ENCODE results near the gene MT1X.

Gene MT1X

DNA sequence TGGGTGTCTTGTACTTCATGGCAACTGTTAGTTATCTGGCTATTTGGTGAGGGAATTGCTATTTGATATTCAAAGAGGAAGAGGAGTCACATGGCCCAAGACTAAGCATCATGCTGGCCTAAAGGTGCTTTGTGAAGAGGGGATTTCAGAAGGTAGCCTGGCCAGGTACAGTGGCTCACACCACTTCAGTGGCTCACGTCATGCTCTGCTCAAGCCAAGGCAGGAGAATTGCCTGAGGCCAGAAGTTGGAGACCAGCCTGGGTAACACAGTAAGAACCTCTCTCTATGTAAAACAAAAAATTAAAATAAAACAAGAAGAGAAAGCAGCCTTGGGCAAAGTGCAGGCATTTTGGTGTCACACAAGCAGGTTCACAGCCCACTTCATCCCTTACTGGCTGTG is 37.0 kb upstream of the MT1X start:
- no peak overlapping the region for H3K4me3 ChIP-seq (ENCODE audit: low read depth, low read length)
- no peak for DNase-seq (ENCODE audit: low read depth)
- TF ChIP-seq, protein P1, sequence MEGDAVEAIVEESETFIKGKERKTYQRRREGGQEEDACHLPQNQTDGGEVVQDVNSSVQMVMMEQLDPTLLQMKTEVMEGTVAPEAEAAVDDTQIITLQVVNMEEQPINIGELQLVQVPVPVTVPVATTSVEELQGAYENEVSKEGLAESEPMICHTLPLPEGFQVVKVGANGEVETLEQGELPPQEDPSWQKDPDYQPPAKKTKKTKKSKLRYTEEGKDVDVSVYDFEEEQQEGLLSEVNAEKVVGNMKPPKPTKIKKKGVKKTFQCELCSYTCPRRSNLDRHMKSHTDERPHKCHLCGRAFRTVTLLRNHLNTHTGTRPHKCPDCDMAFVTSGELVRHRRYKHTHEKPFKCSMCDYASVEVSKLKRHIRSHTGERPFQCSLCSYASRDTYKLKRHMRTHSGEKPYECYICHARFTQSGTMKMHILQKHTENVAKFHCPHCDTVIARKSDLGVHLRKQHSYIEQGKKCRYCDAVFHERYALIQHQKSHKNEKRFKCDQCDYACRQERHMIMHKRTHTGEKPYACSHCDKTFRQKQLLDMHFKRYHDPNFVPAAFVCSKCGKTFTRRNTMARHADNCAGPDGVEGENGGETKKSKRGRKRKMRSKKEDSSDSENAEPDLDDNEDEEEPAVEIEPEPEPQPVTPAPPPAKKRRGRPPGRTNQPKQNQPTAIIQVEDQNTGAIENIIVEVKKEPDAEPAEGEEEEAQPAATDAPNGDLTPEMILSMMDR (IDR thresholded peaks at IDR 0.05; ENCODE audit: insufficient read depth, low read depth, low read length, missing control alignments): no peak

DNA sequence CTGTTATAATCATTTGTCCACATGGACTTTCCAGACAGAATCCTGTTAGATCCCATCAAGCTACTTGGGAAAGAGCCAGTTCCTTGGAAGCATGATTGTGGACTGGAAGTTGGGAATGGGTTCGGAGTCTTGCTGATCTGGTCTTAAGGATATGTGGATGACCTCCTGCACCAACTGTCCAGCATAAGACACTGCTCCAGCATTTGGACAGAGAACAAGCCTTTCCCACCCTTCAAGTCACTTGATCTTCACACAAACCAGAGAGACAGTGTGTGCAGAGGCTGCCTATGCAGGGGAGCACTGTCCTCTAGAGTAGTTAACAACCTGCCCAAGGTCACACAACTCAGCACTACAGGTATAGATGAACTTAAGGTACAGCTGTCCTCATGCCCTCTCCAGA is 36.4 kb upstream of the MT1X start:
- H3K4me3 ChIP-seq (ENCODE audit: low read depth, low read length): no peak overlapping the region
- no peak for DNase-seq (ENCODE audit: low read depth)
- TF ChIP-seq, protein P1 (IDR thresholded peaks at IDR 0.05; ENCODE audit: insufficient read depth, low read depth, low read length, missing control alignments): no peak

DNA sequence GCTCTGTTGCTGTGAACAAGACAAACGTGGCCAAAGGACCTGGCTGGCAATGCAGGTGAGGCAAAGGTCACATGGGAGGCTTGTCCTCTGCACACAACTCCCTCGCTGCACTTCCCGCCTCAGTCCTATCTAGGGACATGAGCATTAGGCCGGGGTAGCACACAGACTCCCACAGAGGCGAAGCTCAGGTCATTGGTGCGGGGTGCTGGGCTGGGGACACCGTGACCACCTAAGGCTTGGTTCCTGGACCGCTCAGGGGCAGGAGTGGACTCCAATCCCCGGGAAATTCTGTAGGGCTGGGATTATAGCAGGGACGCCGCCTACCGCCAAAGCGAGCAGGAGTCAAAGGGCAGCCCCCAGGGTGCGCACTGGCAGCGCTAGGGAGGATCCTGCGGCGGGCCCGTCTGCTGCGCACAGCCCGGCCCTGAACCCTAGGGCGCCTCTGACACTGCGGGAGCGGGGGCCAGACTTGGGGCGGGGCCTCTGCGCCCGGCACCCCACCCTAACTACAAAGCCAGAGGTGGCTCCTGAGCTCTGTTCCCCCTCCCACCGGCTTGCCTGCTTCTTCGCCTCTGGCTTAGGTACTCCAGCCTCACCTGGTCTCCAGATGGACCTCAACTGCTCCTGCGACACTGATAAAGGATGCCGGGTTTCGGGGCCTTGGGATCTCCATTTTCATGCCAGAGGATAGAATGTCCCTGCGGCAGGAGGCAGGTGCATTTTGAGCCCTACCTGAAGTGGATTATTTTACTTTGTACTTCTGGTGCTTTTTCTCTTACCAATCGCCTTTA is 34.4 kb upstream of the MT1X start:
- DNase-seq (ENCODE audit: low read depth): no peak
- H3K4me3 ChIP-seq (ENCODE audit: low read depth, low read length): no peak overlapping the region
- TF ChIP-seq, protein P1 (IDR thresholded peaks at IDR 0.05; ENCODE audit: insufficient read depth, low read depth, low read length, missing control alignments): no peak

DNA sequence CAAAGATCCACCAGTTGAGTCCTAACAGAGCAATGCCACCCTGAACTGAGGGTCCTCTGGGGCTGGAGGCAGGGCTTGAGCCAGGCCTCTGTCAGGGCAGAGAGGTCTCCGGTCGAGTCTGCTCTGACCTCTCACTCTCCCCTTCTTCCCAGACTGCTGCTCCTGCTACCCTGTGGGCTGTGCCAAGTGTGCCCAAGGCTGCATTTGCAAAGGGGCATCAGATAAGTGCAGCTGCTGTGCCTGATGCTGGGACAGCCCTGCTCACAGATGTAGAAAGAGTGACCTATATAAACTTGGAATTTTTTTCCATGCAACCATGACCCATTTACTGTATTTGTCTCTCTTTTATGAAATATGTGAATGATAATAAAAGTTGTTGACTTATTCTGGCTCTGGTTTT is 33.0 kb upstream of the MT1X start:
- no peak overlapping the region for H3K4me3 ChIP-seq (ENCODE audit: low read depth, low read length)
- TF ChIP-seq, protein P1 (IDR thresholded peaks at IDR 0.05; ENCODE audit: insufficient read depth, low read depth, low read length, missing control alignments): no peak
- DNase-seq (ENCODE audit: low read depth): no peak

DNA sequence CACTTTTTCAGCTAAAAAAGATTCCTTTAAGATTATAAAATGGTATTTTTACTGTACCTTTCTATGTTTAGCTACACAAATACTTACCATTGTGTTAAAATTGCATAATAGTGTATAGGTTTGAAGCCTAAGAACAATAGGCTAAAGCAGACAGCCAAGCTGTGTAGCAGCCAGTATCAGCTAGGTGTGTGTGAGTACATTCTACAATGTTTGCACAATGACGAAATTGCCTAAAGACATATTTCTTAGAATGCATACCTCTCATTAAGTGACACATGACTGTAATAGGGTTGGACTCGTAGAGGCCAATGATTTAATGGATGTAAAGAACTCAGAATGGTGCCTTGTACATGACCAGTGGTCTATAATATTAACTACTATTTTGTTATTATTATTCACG is 32.5 kb upstream of the MT1X start:
- H3K4me3 ChIP-seq (ENCODE audit: low read depth, low read length): no peak overlapping the region
- TF ChIP-seq, protein P1 (IDR thresholded peaks at IDR 0.05; ENCODE audit: insufficient read depth, low read depth, low read length, missing control alignments): no peak
- DNase-seq (ENCODE audit: low read depth): no peak

DNA sequence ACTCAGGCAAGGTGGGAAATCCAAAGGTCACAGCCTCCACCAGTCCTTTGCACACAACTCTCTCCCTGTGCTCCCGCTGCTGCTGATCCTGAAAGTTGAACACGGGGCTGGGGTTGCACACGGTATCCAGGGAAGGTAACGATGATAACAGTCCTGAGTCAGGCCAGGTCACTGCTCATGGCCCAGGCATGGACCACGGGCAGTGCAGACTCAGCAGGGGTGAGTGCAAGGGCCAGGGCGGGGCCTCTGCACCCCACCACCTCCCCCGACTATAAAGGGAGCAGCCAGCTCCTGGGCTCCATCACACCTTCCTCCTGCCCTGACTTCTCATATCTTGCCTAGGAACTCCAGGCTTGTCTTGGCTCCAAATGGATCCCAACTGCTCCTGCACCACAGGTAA is 30.7 kb upstream of the MT1X start, which contains the start of gene MT1B:
MT1B (plus strand) TSS at position 301 of the 400 bp plus-strand sequence; CDS start at position 369, 68 bp downstream.
- TF ChIP-seq, protein P1 (IDR thresholded peaks at IDR 0.05; ENCODE audit: insufficient read depth, low read depth, low read length, missing control alignments): no peak
- no peak for DNase-seq (ENCODE audit: low read depth)
- no peak within 1 kb of the TSS for H3K4me3 ChIP-seq (ENCODE audit: low read depth, low read length)

DNA sequence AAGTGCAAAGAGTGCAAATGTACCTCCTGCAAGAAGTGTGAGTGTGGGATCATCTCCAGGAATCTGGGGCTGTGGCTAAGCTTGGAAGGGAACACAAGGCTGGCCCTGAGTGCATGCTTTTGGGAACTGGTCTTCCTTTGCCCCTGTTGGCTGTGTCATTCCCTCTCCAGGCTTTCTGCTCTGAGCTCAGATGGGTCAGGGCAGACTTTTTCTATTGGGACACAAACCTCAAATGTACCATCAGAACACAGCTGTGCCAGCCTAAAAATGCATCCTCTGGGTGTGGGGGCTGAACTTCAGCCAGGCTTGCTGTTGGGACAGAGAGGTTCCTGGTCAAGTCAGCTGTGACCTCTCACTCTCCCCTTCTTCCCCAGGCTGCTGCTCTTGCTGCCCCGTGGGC is 29.7 kb upstream of the MT1X start:
- no peak for DNase-seq (ENCODE audit: low read depth)
- no peak overlapping the region for H3K4me3 ChIP-seq (ENCODE audit: low read depth, low read length)
- TF ChIP-seq, protein P1 (IDR thresholded peaks at IDR 0.05; ENCODE audit: insufficient read depth, low read depth, low read length, missing control alignments): no peak
